ENCODE measurements around the gene NKD1.

GRCh38 chr16:50607051-50607431 lies 58.8 kb downstream of the NKD1 start:
- TF ChIP-seq FOXM1 (IDR thresholded peaks at IDR 0.05; ENCODE audit: borderline replicate concordance) (no peak), SUZ12 (IDR thresholded peaks at IDR 0.05) (no peak), ARNT (IDR thresholded peaks at IDR 0.05) (no peak), ZNF384 (IDR thresholded peaks at IDR 0.05) (no peak), SP1 (IDR thresholded peaks at IDR 0.05) (no peak), ELF4 (IDR thresholded peaks at IDR 0.05) (no peak), FOXK2 (IDR thresholded peaks at IDR 0.05) (no peak), BHLHE40 (IDR thresholded peaks at IDR 0.05; ENCODE audit: borderline replicate concordance) (no peak), TARDBP (IDR thresholded peaks at IDR 0.05) (no peak)
